ENCODE data around the gene MAP3K4. TPM values are rescaled to one million over a fixed set of nuclear protein-coding genes. Genes with fewer than 3 reads are reported as not detected.
A peak's percentile ranks its signal among the peaks of the same experiment; 100 is the strongest.

Gene MAP3K4
- total RNA-seq, 1 donor from 2014 or later, result 51.6 TPM

GRCh38 chr6:161009991-161010390 is 18.4 kb downstream of the MAP3K4 start:
- no peak for TF ChIP-seq CTCF (conservative IDR thresholded peaks at IDR 0.05)
- Mint-ChIP-seq H3K27ac (no peak overlapping the region), H3K27me3 (no peaks in the 10 kb centered on the region), H3K36me3 (peaks cover 11% of the 10 kb centered on the region), H3K4me3 (no peak overlapping the region), H3K9me3 (no peaks in the 10 kb centered on the region), H3K4me1 (ENCODE audit: unreplicated experiment) (peaks cover 24% of the 10 kb centered on the region)
- no peak for DNase-seq (ENCODE audit: extremely low spot score, unreplicated experiment)

- Mint-ChIP-seq H3K9me3 (no peaks in the 10 kb centered on the region), H3K27me3 (no peaks in the 10 kb centered on the region), H3K4me1 (ENCODE audit: unreplicated experiment) (peaks cover 24% of the 10 kb centered on the region), H3K36me3 (peaks cover 15% of the 10 kb centered on the region), H3K27ac (peak overlapping the region; percentile 1), H3K4me3 (no peak overlapping the region)
- TF ChIP-seq CTCF (conservative IDR thresholded peaks at IDR 0.05), result no peak
- DNase-seq (ENCODE audit: extremely low spot score, unreplicated experiment), result no peak
These were observed 18.8 kb downstream of the MAP3K4 start for GRCh38 chr6:161010418-161010817.

GRCh38 chr6:161011492-161012480 is 20.2 kb downstream of the MAP3K4 start:
- peaks cover 24% of the 10 kb centered on the region for H3K4me1 Mint-ChIP-seq (ENCODE audit: unreplicated experiment)
- no peaks in the 10 kb centered on the region for H3K9me3 Mint-ChIP-seq
- H3K4me3 Mint-ChIP-seq, result no peak overlapping the region
- H3K27me3 Mint-ChIP-seq, result no peaks in the 10 kb centered on the region
- H3K36me3 Mint-ChIP-seq, result peaks cover 17% of the 10 kb centered on the region
- no peak overlapping the region for H3K27ac Mint-ChIP-seq
- no peak for TF ChIP-seq CTCF (conservative IDR thresholded peaks at IDR 0.05)
- DNase-seq (ENCODE audit: extremely low spot score, unreplicated experiment), result no peak

GRCh38 chr6:161013695-161014094 is 22.1 kb downstream of the MAP3K4 start:
- H3K27ac Mint-ChIP-seq, result no peak overlapping the region
- H3K4me1 Mint-ChIP-seq (ENCODE audit: unreplicated experiment), result peaks cover 28% of the 10 kb centered on the region
- DNase-seq (ENCODE audit: extremely low spot score, unreplicated experiment), result no peak
- no peaks in the 10 kb centered on the region for H3K27me3 Mint-ChIP-seq
- peaks cover 19% of the 10 kb centered on the region for H3K36me3 Mint-ChIP-seq
- no peak overlapping the region for H3K4me3 Mint-ChIP-seq
- H3K9me3 Mint-ChIP-seq, result peaks cover 4% of the 10 kb centered on the region
- no peak for TF ChIP-seq CTCF (conservative IDR thresholded peaks at IDR 0.05)

GRCh38 chr6:161017766-161018564 is 26.4 kb downstream of the MAP3K4 start:
- no peak for TF ChIP-seq CTCF (conservative IDR thresholded peaks at IDR 0.05)
- Mint-ChIP-seq H3K27ac (peak overlapping the region; percentile 54), H3K4me1 (ENCODE audit: unreplicated experiment) (peaks cover 9% of the 10 kb centered on the region), H3K36me3 (peaks cover 26% of the 10 kb centered on the region), H3K9me3 (peaks cover 9% of the 10 kb centered on the region), H3K4me3 (no peak overlapping the region), H3K27me3 (no peaks in the 10 kb centered on the region)
- DNase-seq (ENCODE audit: extremely low spot score, unreplicated experiment), result no peak
